OCI-LY3 (cell line): ENCODE data around the gene FEM1B.

Experiments
- EZH2phosphoT487 ChIP-seq: fragments of 200-600 bp; shearing (Covaris generic); IDR thresholded peaks from 2 replicates; pipeline ENCODE4 v1.6.1; 2018; ENCODE audit warnings: antibody characterized with exemption, mixed run types, low read depth
- TF ChIP-seq, protein P1 (sequence below): fragments of 200-600, 300-600 bp; sonication (generic); IDR thresholded peaks from 2 replicates; pipeline ENCODE4 v1.5.1; 2014; ENCODE audit warnings: antibody characterized with exemption, low read length, low read depth

DNA sequence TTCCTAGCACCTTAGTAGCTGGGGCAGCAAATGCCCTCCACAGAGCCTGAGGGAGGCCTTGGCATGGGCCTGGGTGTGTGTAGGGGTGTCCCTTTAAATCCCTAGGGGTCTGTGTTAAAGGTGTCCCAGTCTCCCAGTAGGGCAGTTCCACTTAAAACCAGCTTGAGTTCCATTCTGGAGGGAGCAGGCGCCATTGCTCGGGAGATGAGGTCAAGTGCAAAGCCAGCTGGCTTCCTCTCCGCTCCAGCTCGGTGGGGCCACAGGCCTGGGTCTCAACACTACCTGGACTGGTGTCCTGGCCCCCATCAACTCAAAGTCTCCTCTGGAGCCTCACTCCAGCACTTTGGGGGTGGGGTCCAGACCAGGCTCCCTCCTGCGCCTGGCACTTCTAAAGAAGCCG is 25.2 kb downstream of the FEM1B start:
- TF ChIP-seq, protein P1, sequence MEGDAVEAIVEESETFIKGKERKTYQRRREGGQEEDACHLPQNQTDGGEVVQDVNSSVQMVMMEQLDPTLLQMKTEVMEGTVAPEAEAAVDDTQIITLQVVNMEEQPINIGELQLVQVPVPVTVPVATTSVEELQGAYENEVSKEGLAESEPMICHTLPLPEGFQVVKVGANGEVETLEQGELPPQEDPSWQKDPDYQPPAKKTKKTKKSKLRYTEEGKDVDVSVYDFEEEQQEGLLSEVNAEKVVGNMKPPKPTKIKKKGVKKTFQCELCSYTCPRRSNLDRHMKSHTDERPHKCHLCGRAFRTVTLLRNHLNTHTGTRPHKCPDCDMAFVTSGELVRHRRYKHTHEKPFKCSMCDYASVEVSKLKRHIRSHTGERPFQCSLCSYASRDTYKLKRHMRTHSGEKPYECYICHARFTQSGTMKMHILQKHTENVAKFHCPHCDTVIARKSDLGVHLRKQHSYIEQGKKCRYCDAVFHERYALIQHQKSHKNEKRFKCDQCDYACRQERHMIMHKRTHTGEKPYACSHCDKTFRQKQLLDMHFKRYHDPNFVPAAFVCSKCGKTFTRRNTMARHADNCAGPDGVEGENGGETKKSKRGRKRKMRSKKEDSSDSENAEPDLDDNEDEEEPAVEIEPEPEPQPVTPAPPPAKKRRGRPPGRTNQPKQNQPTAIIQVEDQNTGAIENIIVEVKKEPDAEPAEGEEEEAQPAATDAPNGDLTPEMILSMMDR, result no peak
- TF ChIP-seq EZH2phosphoT487, result no peak
